Measurements from ENCODE around the gene UTP14A. TPM values are rescaled to one million over a fixed set of nuclear protein-coding genes. Genes with fewer than 3 reads are reported as not detected.

UTP14A gene
- total and polyA plus RNA-seq, 3 experiments from 2014 or later, result 12.5 to 66.8 (median 62.1) TPM

DNA sequence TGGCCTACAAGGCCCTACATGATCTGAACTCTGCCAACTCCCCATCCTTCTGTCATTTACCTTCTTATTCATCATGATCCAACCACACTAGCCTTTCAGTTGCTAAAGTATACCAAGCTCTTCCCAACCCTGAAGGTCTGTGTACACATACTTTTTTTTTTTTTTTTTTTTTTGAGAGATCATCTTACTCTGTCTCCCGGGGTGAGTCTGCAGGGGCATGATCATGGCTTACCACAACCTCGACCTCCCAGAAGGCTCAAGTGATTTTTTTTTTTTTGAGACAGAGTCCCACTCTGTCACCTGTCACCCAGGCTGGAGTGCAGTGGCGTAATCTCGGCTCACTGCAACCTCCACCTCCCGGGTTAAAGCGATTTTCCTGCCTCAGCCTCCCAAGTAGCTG lies 5.9 kb upstream of the UTP14A start:
- peaks cover 0 to 7% of the 10 kb centered on the region in 2 donors for H3K27me3 Mint-ChIP-seq
- POLR2A ChIA-PET, result no interaction called here
- H3K27ac Mint-ChIP-seq, result no peak overlapping the region
- no peak for DNase-seq
- no peaks in the 10 kb centered on the region for H3K4me1 ChIP-seq (ENCODE audit: insufficient read depth, low read length)
- no peaks in the 10 kb centered on the region for H3K27me3 ChIP-seq (ENCODE audit: insufficient read depth, low read length, poor library complexity, severe bottlenecking)
- no peaks in the 10 kb centered on the region for H3K9me3 Mint-ChIP-seq
- no peak overlapping the region for H3K4me3 Mint-ChIP-seq
- no peaks in the 10 kb centered on the region for H3K4me1 Mint-ChIP-seq
- H3K4me3 ChIP-seq (ENCODE audit: low read length), result no peak overlapping the region
- H3K36me3 Mint-ChIP-seq, result no peaks in the 10 kb centered on the region
- no peak overlapping the region for H3K27ac ChIP-seq (ENCODE audit: low read depth, low read length)
- H3K36me3 ChIP-seq (ENCODE audit: insufficient read depth, low read length), result no peaks in the 10 kb centered on the region
- H3K9me3 ChIP-seq (ENCODE audit: low read length), result no peaks in the 10 kb centered on the region
- CTCF ChIA-PET, result no interaction called here

DNA sequence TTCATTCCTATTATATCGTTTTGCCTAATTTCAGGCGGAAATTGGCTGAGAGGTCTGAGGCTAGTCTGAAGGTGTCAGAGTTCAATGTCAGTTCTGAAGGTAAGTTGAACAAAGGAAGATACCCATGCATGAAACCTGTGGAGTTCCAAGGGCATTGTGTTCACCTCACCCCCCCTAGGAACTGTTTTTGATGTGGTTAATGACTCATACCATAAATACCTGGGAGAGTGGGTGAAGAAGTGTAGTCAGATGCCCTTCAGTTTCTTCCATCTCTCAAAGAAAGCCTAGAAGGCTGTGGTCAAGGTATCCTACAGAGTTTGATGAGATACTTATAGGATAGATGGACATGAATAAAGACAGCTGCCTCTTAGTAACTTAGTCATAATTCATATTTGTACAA lies 2.7 kb downstream of the UTP14A start:
- Histone ChIP-seq H3K36me3 (ENCODE audit: insufficient read depth, low read length) (peaks cover 27% of the 10 kb centered on the region), H3K4me3 (ENCODE audit: low read length) (no peak overlapping the region), H3K4me1 (ENCODE audit: insufficient read depth, low read length) (peaks cover 6% of the 10 kb centered on the region), H3K9me3 (ENCODE audit: low read length) (no peaks in the 10 kb centered on the region), H3K27ac (ENCODE audit: low read depth, low read length) (no peak overlapping the region), H3K27me3 (ENCODE audit: insufficient read depth, low read length, poor library complexity, severe bottlenecking) (no peaks in the 10 kb centered on the region)
- Mint-ChIP-seq H3K4me1 (peaks cover 0 to 17% (median 4%) of the 10 kb centered on the region in 3 donors), H3K4me3 (no peak overlapping the region), H3K27me3 (no peaks in the 10 kb centered on the region), H3K36me3 (peaks cover 3 to 47% (median 4%) of the 10 kb centered on the region in 3 donors), H3K9me3 (no peaks in the 10 kb centered on the region), H3K27ac (no peak overlapping the region)
- CTCF ChIA-PET, result interaction anchor here (1.5 kb wide), 1 partner anchor 152 kb away, joined by 3 read pairs; no protein-coding TSS in a partner anchor
- DNase-seq, result no peak
- POLR2A ChIA-PET, result no interaction called here

DNA sequence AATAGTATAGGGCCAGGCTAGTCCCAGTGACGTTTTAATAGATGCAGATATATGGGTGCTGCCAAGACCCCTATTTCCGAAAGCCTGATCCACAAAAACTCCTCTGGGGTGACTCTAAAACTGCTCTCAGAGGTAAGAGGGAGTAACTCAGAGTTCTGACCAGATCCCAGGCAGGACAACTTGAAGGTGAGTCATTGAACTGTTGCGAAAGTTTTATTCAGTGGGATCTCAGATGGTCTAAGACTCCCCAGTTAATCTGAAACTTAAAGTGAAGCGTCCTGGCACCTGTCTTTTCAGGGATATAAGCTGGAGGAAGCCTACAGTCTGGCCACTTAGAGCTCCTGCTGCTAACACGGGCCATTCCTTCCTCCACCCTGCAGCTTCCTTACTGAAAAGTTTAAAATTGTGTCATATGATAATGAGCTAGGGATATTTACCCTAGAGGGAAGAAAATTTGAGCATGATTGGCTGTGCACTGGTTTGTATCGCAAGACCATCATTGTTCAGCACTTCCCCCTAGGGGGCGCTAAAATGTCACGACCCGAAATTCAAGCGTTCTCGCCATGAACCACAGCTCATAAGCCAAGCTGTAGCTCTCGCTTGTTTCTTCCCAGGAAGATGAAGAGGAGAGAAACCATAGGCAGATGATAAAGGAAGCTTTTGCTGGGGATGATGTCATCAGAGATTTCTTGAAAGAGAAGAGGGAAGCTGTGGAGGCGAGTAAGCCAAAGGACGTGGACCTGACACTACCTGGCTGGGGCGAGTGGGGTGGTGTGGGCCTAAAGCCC lies 19.5 kb downstream of the UTP14A start:
- H3K36me3 ChIP-seq (ENCODE audit: insufficient read depth, low read length), result peaks cover 15% of the 10 kb centered on the region
- H3K27ac Mint-ChIP-seq, result peak overlapping the region in 2 of 8 donors; percentile 27 to 61

DNA sequence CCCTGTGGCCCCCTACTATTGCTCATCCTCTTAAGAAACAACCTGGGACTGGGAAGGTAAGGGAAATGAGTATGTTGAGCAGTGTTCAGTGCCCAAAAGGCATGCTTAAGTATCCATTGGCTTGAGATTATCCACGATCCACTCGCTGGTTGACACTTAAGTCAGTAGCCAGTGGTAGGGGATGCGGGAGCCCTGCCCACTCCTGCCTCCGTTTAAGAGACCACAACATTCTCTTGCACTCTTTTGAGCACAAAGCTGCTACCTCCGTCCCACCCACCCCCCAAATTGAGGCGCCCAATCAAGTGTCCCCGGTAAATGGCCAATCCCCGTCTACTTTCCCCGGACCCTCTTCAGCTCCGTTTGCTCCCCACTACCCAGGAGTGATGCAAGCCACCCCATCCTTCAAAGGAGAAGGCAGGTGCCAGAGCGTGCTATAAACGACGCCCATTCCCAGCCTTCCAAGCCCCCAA lies 25.0 kb downstream of the UTP14A start:
- DNase-seq, result no peak
- Histone ChIP-seq H3K27ac (ENCODE audit: low read depth, low read length) (peak overlapping the region; percentile 51), H3K27me3 (ENCODE audit: insufficient read depth, low read length, poor library complexity, severe bottlenecking) (no peaks in the 10 kb centered on the region), H3K4me3 (ENCODE audit: low read length) (peak overlapping the region; percentile 49), H3K9me3 (ENCODE audit: low read length) (no peaks in the 10 kb centered on the region), H3K36me3 (ENCODE audit: insufficient read depth, low read length) (peaks cover 7% of the 10 kb centered on the region), H3K4me1 (ENCODE audit: insufficient read depth, low read length) (no peaks in the 10 kb centered on the region)
- Mint-ChIP-seq H3K36me3 (peaks cover 0 to 15% (median 0%) of the 10 kb centered on the region in 3 donors), H3K4me1 (peaks cover 0 to 9% (median 0%) of the 10 kb centered on the region in 3 donors), H3K4me3 (peak overlapping the region; percentile 77 to 92 (median 80)), H3K27me3 (peaks cover 0 to 8% of the 10 kb centered on the region in 2 donors), H3K9me3 (peaks cover 0 to 3% (median 0%) of the 10 kb centered on the region in 5 donors), H3K27ac (peak overlapping the region; percentile 28 to 99 (median 92))
- CTCF ChIA-PET, result interaction anchor here (1.4 to 7.5 kb wide), 3 partner anchors 16 to 130 kb away, joined by 4 to 115 read pairs (median 9); no protein-coding TSS in a partner anchor
- POLR2A ChIA-PET, result interaction anchor here (1.0 to 2.4 kb wide), 3 partner anchors 24 to 157 kb away, joined by 3 to 6 read pairs (median 3); partner anchors contain the start of gene UTP14A

More for the DNA sequence above, 19.5 kb downstream of the UTP14A start:
- H3K27me3 Mint-ChIP-seq, result peaks cover 0 to 3% of the 10 kb centered on the region in 2 donors
- H3K9me3 ChIP-seq (ENCODE audit: low read length), result no peaks in the 10 kb centered on the region
- H3K4me1 ChIP-seq (ENCODE audit: insufficient read depth, low read length), result no peaks in the 10 kb centered on the region
- no peaks in the 10 kb centered on the region for H3K27me3 ChIP-seq (ENCODE audit: insufficient read depth, low read length, poor library complexity, severe bottlenecking)
- peaks cover 0 to 3% (median 0%) of the 10 kb centered on the region in 5 donors for H3K9me3 Mint-ChIP-seq
- no peak overlapping the region for H3K27ac ChIP-seq (ENCODE audit: low read depth, low read length)
- peak; percentile 51 to 77 (median 55) for DNase-seq
- CTCF ChIA-PET, result interaction anchor here (0.6 to 7.5 kb wide), 27 partner anchors 9 to 321 kb away, joined by 3 to 115 read pairs (median 4); partner anchors contain the start of gene RAB33A
- no peak overlapping the region for H3K4me3 ChIP-seq (ENCODE audit: low read length)
- POLR2A ChIA-PET, result interaction anchor here (1.0 kb wide), 1 partner anchor 103 kb away, joined by 4 read pairs; no protein-coding TSS in a partner anchor
- peaks cover 0 to 52% (median 12%) of the 10 kb centered on the region in 3 donors for H3K36me3 Mint-ChIP-seq
- peaks cover 3 to 6% (median 4%) of the 10 kb centered on the region in 3 donors for H3K4me1 Mint-ChIP-seq
- H3K4me3 Mint-ChIP-seq, result no peak overlapping the region

DNA sequence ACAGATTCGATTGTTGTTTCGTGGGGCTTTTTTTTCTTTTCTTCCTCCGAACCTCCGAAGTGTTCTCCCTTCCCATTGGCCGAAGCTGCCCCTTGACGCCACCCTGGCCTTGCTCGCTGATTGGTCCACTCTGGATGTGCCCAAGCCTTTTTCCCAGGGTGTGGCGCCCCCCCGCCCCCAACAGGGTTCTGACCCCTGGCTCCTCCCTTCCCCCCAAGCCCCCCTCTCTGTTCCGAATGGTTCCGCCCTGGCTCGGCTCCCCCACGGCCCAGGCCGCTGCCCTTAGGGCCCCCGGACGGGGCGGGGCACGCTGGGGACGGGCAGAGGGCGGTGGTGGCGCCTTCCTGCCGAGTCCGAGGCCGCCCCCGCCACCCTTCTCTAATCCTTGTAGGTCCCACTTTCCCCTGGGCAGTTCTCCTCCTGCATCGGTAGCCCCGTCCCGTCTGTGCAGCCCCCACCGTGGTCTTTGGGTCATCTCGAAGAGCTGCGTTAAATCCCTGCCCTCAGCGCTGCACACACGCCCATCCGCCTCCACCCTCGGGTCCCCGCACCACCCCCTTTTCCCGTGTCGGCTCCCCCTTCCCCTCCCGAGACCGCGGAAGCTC lies 25.5 kb downstream of the UTP14A start:
- ChIA-PET POLR2A (interaction anchor here (0.6 to 2.4 kb wide), 4 partner anchors 24 to 292 kb away, joined by 3 to 6 read pairs (median 3); partner anchors contain the start of gene UTP14A), CTCF (interaction anchor here (1.4 to 7.5 kb wide), 3 partner anchors 16 to 129 kb away, joined by 4 to 115 read pairs (median 9); no protein-coding TSS in a partner anchor)
- Mint-ChIP-seq H3K4me1 (peaks cover 0 to 9% (median 0%) of the 10 kb centered on the region in 3 donors), H3K27ac (peak overlapping the region; percentile 28 to 99 (median 92)), H3K4me3 (peak overlapping the region; percentile 77 to 92 (median 80)), H3K9me3 (peaks cover 0 to 3% (median 0%) of the 10 kb centered on the region in 5 donors), H3K36me3 (peaks cover 0 to 12% (median 0%) of the 10 kb centered on the region in 3 donors), H3K27me3 (peaks cover 0 to 8% of the 10 kb centered on the region in 2 donors)
- Histone ChIP-seq H3K4me1 (ENCODE audit: insufficient read depth, low read length) (no peaks in the 10 kb centered on the region), H3K9me3 (ENCODE audit: low read length) (no peaks in the 10 kb centered on the region), H3K36me3 (ENCODE audit: insufficient read depth, low read length) (peaks cover 6% of the 10 kb centered on the region), H3K27me3 (ENCODE audit: insufficient read depth, low read length, poor library complexity, severe bottlenecking) (no peaks in the 10 kb centered on the region), H3K4me3 (ENCODE audit: low read length) (peak overlapping the region; percentile 49), H3K27ac (ENCODE audit: low read depth, low read length) (peak overlapping the region; percentile 51)
- peak; percentile 29 to 79 (median 49) for DNase-seq

DNA sequence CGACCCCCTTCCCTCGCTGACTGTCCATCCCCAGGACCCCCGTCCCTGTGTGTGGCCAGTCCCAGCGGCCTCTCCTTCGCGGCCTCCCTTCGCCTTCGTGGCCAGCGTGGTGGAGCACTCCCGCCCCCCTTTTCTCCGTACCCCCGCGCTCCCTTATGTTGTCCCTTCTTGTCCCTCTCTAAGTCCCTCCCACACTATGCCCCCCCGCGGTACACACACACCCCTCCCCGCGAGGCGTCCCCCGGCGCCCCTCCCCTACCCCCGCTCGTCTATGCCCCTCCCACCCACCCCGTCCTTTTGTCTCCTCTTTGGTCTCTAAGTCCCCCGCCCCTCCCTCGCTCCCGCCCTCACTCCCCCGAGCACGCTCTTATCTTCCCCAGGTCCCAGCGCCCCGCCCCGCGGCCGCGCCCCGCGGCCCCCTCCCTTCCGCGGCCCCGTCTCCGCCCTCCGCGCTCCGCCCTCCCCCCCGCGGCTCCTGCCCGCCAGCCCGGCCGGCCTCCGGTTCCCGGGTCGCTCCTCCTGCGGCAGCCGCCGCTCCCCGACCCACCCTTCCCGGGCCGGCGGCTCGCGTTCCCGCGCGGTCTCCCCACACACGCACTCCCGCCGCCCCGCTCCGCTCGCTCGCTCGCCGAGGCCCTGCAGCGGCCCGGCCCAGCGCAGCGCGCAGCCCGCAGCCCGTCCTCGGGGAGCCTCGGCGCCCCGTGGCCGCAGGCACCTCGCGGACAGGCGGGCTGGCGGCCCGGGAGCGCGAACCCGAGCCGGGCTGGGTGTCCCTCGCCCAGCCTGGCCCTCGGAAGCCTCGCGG lies 26.3 kb downstream of the UTP14A start:
- Histone ChIP-seq H3K4me3 (ENCODE audit: low read length) (peak overlapping the region; percentile 49), H3K9me3 (ENCODE audit: low read length) (no peaks in the 10 kb centered on the region), H3K36me3 (ENCODE audit: insufficient read depth, low read length) (no peaks in the 10 kb centered on the region), H3K27ac (ENCODE audit: low read depth, low read length) (peak overlapping the region; percentile 51), H3K27me3 (ENCODE audit: insufficient read depth, low read length, poor library complexity, severe bottlenecking) (no peaks in the 10 kb centered on the region), H3K4me1 (ENCODE audit: insufficient read depth, low read length) (no peaks in the 10 kb centered on the region)
- peaks cover 0 to 3% (median 0%) of the 10 kb centered on the region in 5 donors for H3K9me3 Mint-ChIP-seq
- H3K27ac Mint-ChIP-seq, result peak overlapping the region in 1 of 8 donors; percentile 17
- peak; percentile 49 to 89 (median 66) for DNase-seq
- ChIA-PET POLR2A (interaction anchor here (1.0 to 2.4 kb wide), 2 partner anchors 23 to 156 kb away, joined by 3 to 6 read pairs; no protein-coding TSS in a partner anchor), CTCF (interaction anchor here (1.4 to 7.5 kb wide), 2 partner anchors 17 to 95 kb away, joined by 4 to 115 read pairs; no protein-coding TSS in a partner anchor)
- peak overlapping the region; percentile 77 to 92 (median 80) for H3K4me3 Mint-ChIP-seq
- H3K4me1 Mint-ChIP-seq, result peaks cover 0 to 11% (median 0%) of the 10 kb centered on the region in 3 donors
- peaks cover 0 to 8% (median 0%) of the 10 kb centered on the region in 3 donors for H3K36me3 Mint-ChIP-seq
- H3K27me3 Mint-ChIP-seq, result peaks cover 0 to 10% of the 10 kb centered on the region in 2 donors

DNA sequence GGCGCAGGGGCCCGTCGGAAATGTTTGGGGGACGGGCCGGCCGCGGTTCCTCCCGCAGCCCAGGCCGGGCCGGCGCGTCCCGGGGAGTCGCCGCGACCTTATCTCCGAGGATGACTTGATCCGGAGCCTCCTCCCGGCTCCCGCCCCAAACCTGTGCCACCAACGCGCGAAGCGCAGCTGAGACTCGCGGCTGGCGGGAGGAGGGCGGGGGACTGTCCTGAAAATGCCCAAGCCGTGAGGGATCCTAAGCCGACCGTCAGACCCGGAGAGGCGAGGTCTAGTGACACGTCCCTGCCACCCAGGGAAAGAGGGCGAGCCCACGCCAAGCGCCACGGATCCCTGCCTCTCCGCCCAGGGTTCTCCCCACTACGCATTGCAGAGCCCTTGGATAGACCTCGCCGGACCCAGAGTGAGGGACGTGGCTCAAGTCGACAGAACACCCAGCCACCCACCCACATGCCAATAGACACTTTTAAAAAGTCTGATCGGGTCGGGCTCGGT lies 26.9 kb downstream of the UTP14A start:
- peaks cover 0 to 10% of the 10 kb centered on the region in 2 donors for H3K27me3 Mint-ChIP-seq
- Histone ChIP-seq H3K4me3 (ENCODE audit: low read length) (no peak overlapping the region), H3K27ac (ENCODE audit: low read depth, low read length) (no peak overlapping the region), H3K36me3 (ENCODE audit: insufficient read depth, low read length) (no peaks in the 10 kb centered on the region), H3K9me3 (ENCODE audit: low read length) (no peaks in the 10 kb centered on the region), H3K27me3 (ENCODE audit: insufficient read depth, low read length, poor library complexity, severe bottlenecking) (no peaks in the 10 kb centered on the region), H3K4me1 (ENCODE audit: insufficient read depth, low read length) (no peaks in the 10 kb centered on the region)
- POLR2A ChIA-PET, result no interaction called here
- peaks cover 0 to 5% (median 0%) of the 10 kb centered on the region in 3 donors for H3K36me3 Mint-ChIP-seq
- CTCF ChIA-PET, result no interaction called here
- H3K9me3 Mint-ChIP-seq, result peaks cover 0 to 3% (median 0%) of the 10 kb centered on the region in 5 donors
- peaks cover 0 to 12% (median 0%) of the 10 kb centered on the region in 3 donors for H3K4me1 Mint-ChIP-seq
- DNase-seq, result no peak
- H3K4me3 Mint-ChIP-seq, result peak overlapping the region in 5 of 7 donors; percentile 11 to 86 (median 67)
- no peak overlapping the region for H3K27ac Mint-ChIP-seq
